Parathyroid adenoma (tissue), 2 donors: Measurements from ENCODE around the gene ARHGEF11.

Experiments
- H2AFZ ChIP-seq: fragments of 300-600 bp; sonication (generic); one replicate; pipeline ENCODE4 v1.7.0; 2017; ENCODE audit warnings: antibody characterized with exemption, mild to moderate bottlenecking
- H3K27ac ChIP-seq: fragments of 300-600 bp; sonication (generic); one replicate; pipeline ENCODE4 v1.7.0; 2017
- H3K27me3 ChIP-seq: fragments of 300-600 bp; sonication (generic); one replicate; pipeline ENCODE4 v1.7.0; 2017; ENCODE audit warnings: low read length; ENCODE audit not compliant: control insufficient read depth, insufficient read depth
- H3K36me3 ChIP-seq: fragments of 300-600 bp; sonication (generic); one replicate; pipeline ENCODE4 v1.7.0; 2017; ENCODE audit warnings: low read length; ENCODE audit not compliant: control insufficient read depth, insufficient read depth
- H3K4me1 ChIP-seq: fragments of 300-600 bp; sonication (generic); one replicate; pipeline ENCODE4 v1.7.0; 2017; ENCODE audit warnings: control low read depth
- H3K4me2 ChIP-seq: fragments of 300-600 bp; sonication (generic); one replicate; pipeline ENCODE4 v1.7.0; 2017; ENCODE audit warnings: low read length
- H3K4me3 ChIP-seq: fragments of 300-600 bp; sonication (generic); one replicate; pipeline ENCODE4 v1.7.0; 2017; ENCODE audit warnings: low read depth, low read length
- H3K79me2 ChIP-seq: fragments of 300-600 bp; sonication (generic); one replicate; pipeline ENCODE4 v1.7.0; 2017; ENCODE audit warnings: control low read depth
- H3K9ac ChIP-seq: fragments of 300-600 bp; sonication (generic); one replicate; pipeline ENCODE4 v1.7.0; 2017; ENCODE audit warnings: mild to moderate bottlenecking
- H3K9me3 ChIP-seq: fragments of 300-600 bp; sonication (generic); one replicate; pipeline ENCODE4 v1.7.0; 2017; ENCODE audit warnings: low read length; ENCODE audit not compliant: control insufficient read depth
- TF ChIP-seq, protein P1 (sequence below): fragments of 300-600 bp; sonication (generic); IDR thresholded peaks from one replicate; pipeline ENCODE4 v1.7.0; 2017; ENCODE audit warnings: antibody characterized with exemption, mild to moderate bottlenecking
- donor health status: primary hyperparathyroidism.

Gene ARHGEF11

DNA sequence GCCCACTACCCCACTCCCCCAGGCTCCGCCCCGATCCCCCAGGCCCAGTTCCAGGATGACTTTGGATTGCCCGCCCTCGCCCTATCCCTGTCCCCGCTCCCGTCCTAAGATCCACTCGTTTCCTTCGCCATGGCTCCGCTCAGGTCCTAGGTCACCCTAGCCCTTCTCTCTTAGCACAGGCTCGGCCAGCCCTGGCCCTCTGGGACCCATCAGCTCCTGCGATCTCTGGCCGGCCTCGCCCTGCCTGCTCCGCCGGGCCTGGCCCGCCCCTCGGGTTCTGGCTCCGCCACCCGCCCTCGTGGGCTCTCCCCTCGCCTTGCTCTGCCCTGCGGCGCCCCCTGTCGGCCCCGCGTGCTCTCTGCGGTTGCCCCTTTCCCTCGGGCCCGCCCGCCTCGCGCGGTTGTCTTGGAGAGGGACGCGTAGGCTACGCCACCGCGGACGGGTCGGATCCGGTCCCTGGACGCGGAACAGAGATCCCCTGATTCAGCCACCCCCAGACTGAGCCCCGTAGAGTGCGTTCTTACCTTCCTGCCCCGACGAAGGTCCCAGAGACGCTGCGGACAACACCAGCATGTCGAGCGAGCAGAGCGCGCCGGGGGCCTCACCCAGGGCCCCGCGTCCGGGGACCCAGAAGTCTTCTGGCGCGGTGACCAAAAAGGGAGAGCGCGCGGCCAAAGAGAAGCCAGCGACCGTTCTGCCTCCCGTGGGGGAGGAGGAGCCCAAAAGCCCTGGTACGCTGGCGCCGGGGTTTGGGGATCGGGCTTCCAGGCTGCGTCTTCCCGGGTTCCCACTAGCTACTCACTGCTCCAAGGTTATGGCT is 125.1 kb downstream of the ARHGEF11 start, which contains the start of gene LRRC71:
Gene LRRC71 (plus strand): TSS at position 400 of the 820 bp plus-strand sequence. CDS start 172 bp downstream, at position 572.
- Histone ChIP-seq H3K27ac (no peak within 1 kb of the TSS), H3K4me1 (no peaks in the 10 kb centered on the region)
- TF ChIP-seq, protein P1, sequence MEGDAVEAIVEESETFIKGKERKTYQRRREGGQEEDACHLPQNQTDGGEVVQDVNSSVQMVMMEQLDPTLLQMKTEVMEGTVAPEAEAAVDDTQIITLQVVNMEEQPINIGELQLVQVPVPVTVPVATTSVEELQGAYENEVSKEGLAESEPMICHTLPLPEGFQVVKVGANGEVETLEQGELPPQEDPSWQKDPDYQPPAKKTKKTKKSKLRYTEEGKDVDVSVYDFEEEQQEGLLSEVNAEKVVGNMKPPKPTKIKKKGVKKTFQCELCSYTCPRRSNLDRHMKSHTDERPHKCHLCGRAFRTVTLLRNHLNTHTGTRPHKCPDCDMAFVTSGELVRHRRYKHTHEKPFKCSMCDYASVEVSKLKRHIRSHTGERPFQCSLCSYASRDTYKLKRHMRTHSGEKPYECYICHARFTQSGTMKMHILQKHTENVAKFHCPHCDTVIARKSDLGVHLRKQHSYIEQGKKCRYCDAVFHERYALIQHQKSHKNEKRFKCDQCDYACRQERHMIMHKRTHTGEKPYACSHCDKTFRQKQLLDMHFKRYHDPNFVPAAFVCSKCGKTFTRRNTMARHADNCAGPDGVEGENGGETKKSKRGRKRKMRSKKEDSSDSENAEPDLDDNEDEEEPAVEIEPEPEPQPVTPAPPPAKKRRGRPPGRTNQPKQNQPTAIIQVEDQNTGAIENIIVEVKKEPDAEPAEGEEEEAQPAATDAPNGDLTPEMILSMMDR: peak; percentile 74

DNA sequence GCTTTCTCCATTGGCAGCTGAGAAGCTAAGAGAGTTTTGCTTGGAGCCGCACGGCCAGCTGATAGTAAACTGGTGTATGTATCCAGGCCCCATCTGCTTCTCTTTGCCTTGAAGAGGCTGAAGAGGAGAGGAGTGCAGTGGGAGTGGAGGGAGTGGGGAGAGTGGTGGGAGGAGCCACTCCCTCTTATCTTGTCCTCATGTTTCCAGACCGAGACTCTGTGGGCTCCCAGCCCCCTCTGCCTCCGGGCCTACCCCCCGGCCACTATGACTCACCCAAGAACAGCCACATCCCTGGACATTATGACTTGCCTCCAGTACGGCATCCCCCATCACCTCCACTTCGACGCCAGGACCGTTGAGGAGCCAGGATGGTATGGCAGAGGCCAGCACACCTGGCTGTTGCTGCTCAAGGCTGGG is 131.1 kb downstream of the ARHGEF11 start:
- Histone ChIP-seq H3K9me3 (no peaks in the 10 kb centered on the region), H3K79me2 (no peaks in the 10 kb centered on the region), H3K27me3 (no peaks in the 10 kb centered on the region), H3K4me2 (no peak overlapping the region), H3K36me3 (no peaks in the 10 kb centered on the region), H2AFZ (no peak overlapping the region), H3K27ac (no peak overlapping the region), H3K4me1 (no peaks in the 10 kb centered on the region), H3K4me3 (no peak overlapping the region), H3K9ac (no peak overlapping the region)
- TF ChIP-seq, protein P1: no peak

More for the DNA sequence above, 125.1 kb downstream of the ARHGEF11 start, which contains the start of gene LRRC71:
- no peaks in the 10 kb centered on the region for H3K36me3 ChIP-seq
- no peaks in the 10 kb centered on the region for H3K9me3 ChIP-seq
- H3K79me2 ChIP-seq: no peaks in the 10 kb centered on the region
- H3K4me2 ChIP-seq: peak within 1 kb of the TSS; percentile 52
- peak within 1 kb of the TSS; percentile 34 for H2AFZ ChIP-seq
- peaks cover 5% of the 10 kb centered on the region for H3K27me3 ChIP-seq
- H3K4me3 ChIP-seq: peak within 1 kb of the TSS; percentile 18
- H3K9ac ChIP-seq: no peak within 1 kb of the TSS

DNA sequence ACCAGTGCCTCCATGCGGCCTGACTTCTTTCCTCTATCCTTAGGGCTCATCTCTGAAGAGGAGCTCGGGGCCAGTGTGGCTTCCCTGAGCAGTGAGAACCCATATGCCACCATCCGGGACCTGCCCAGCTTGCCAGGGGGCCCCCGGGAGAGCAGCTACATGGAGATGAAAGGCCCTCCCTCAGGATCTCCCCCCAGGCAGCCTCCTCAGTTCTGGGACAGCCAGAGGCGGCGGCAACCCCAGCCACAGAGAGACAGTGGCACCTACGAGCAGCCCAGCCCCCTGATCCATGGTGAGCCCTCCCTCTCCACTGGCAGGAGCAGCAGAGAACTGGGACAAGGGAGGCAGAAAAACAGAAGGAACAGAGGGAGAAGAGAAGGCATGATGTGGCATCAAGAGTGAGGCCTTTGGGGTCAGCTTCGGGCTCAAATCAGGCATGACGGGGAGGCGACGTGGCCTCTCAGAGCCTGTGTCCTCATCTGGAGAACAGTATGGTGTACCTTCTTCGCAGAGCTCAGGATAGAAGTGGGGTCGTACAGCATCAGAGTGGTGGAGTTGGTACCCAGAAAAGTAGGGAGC is 131.6 kb downstream of the ARHGEF11 start:
- H3K9ac ChIP-seq: no peak overlapping the region
- H3K36me3 ChIP-seq: no peaks in the 10 kb centered on the region
- H3K27me3 ChIP-seq: no peaks in the 10 kb centered on the region
- no peaks in the 10 kb centered on the region for H3K79me2 ChIP-seq
- H2AFZ ChIP-seq: no peak overlapping the region
- TF ChIP-seq, protein P1: no peak
- H3K4me1 ChIP-seq: no peaks in the 10 kb centered on the region
- no peak overlapping the region for H3K27ac ChIP-seq
- H3K4me2 ChIP-seq: no peak overlapping the region
- H3K4me3 ChIP-seq: no peak overlapping the region
- no peaks in the 10 kb centered on the region for H3K9me3 ChIP-seq

DNA sequence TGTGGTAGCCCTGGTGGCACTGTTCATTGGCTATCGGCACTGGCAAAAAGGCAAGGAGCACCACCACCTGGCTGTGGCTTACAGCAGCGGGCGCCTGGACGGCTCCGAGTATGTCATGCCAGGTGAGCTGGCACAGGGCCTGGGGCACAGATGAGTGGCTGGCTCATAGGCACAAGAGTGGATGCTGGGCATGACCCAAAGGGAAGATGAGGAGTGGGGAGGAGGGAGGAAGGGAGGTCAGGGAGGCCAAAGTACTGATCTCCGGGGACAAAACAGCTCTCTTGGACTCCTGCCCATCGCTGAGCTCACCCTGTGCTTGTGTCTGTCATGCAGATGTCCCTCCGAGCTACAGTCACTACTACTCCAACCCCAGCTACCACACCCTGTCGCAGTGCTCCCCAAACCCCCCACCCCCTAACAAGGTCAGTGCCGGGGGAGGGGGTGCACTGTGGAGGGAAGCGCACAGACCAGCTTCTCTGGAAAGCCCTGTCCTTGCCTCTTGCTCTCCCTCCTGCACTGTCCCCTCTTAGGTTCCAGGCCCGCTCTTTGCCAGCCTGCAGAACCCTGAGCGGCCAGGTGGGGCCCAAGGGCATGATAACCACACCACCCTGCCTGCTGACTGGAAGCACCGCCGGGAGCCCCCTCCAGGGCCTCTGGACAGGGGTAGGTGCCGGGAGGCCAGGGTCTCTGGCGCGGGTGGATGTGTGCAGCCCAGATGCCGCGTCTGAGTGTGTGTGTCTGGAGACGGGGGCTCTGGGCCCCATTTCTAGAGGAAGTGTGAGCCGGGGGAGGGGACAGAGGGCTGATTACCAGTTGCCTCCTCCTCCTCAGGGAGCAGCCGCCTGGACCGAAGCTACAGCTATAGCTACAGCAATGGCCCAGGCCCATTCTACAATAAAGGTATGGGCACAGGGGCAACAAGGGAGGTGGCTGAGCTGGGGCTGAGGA is 132.4 kb downstream of the ARHGEF11 start:
- H3K4me3 ChIP-seq: no peak overlapping the region
- H3K27me3 ChIP-seq: no peaks in the 10 kb centered on the region

More for the DNA sequence above, 132.4 kb downstream of the ARHGEF11 start:
- TF ChIP-seq, protein P1: no peak
- no peaks in the 10 kb centered on the region for H3K4me1 ChIP-seq
- H3K4me2 ChIP-seq: no peak overlapping the region
- no peaks in the 10 kb centered on the region for H3K9me3 ChIP-seq
- H3K79me2 ChIP-seq: no peaks in the 10 kb centered on the region
- H2AFZ ChIP-seq: no peak overlapping the region
- no peak overlapping the region for H3K27ac ChIP-seq
- H3K36me3 ChIP-seq: no peaks in the 10 kb centered on the region
- H3K9ac ChIP-seq: no peak overlapping the region
